WTC11 (cell line): ENCODE measurements around the gene PHF11. TPM values are rescaled to one million over a fixed set of nuclear protein-coding genes. Genes with fewer than 3 reads are reported as not detected.

ENCODE experiments used
- ATAC-seq: fragments of 200-7000 bp; cut with Tn5 transposase; 2 replicates; pipeline ENCODE4 v1.10.0; 2021; ENCODE audit warnings: mild to moderate bottlenecking, moderate library complexity
- CTCF ChIA-PET: fragments of 300-600 bp; sonication (Branson Sonifier 250); formaldehyde crosslinking; loops from one replicate; lab custom pipeline; 2021; ENCODE audit warnings: antibody characterized with exemption; lab: Charles Lee
- POLR2A ChIA-PET: fragments of 350-600 bp; sonication (Branson Sonifier 250); formaldehyde crosslinking; loops from one replicate; lab custom pipeline; 2021; ENCODE audit warnings: antibody characterized with exemption; lab: Charles Lee
- DNase-seq: peaks from one replicate; pipeline ENCODE4 v3.0.0; 2021; ENCODE audit warnings: low spot score
- H3K27ac Mint-ChIP-seq: 2 replicates; pipeline ENCODE4 v1.8.0; 2021; ENCODE audit warnings: mixed read lengths
- H3K27me3 Mint-ChIP-seq: 2 replicates; pipeline ENCODE4 v1.8.0; 2021; ENCODE audit warnings: low read depth, mild to moderate bottlenecking, moderate library complexity, mixed read lengths
- H3K36me3 Mint-ChIP-seq: 2 replicates; pipeline ENCODE4 v1.8.0; 2021; ENCODE audit warnings: mixed read lengths
- H3K4me1 Mint-ChIP-seq: 2 replicates; pipeline ENCODE4 v1.8.0; 2022; ENCODE audit warnings: mixed read lengths
- H3K4me3 Mint-ChIP-seq: 2 replicates; pipeline ENCODE4 v1.8.0; 2021; ENCODE audit warnings: mild to moderate bottlenecking, moderate library complexity, mixed read lengths
- H3K9me3 Mint-ChIP-seq: 2 replicates; pipeline ENCODE4 v1.8.0; 2021; ENCODE audit warnings: mixed read lengths
- CDX4 ChIP-seq: fragments of 250-450 bp; sonication (Bioruptor Pico); IDR thresholded peaks from 2 replicates; pipeline ENCODE4 v1.9.0; 2021; ENCODE audit warnings: moderate library complexity, mild to moderate bottlenecking, inconsistent platforms, borderline replicate concordance
- E2F5 ChIP-seq: sonication (generic); formaldehyde crosslinking; IDR thresholded peaks from 2 replicates; pipeline ENCODE4 v1.8.1; 2022; ENCODE audit warnings: mild to moderate bottlenecking, moderate library complexity, missing genetic modification reagents
- ERG ChIP-seq: fragments of 250-450 bp; sonication (Bioruptor Pico); IDR thresholded peaks from 2 replicates; pipeline ENCODE4 v1.8.0; 2021; ENCODE audit warnings: mild to moderate bottlenecking
- FOXP1 ChIP-seq: sonication (generic); formaldehyde crosslinking; IDR thresholded peaks from 2 replicates; pipeline ENCODE4 v1.8.0; 2022; ENCODE audit warnings: missing genetic modification reagents, mild to moderate bottlenecking, moderate library complexity, borderline replicate concordance
- GABPB1 ChIP-seq: sonication (generic); formaldehyde crosslinking; IDR thresholded peaks from 2 replicates; pipeline ENCODE4 v1.8.1; 2023; ENCODE audit warnings: mild to moderate bottlenecking, missing genetic modification reagents
- GTF2I ChIP-seq: fragments of 250-450 bp; sonication (Bioruptor Pico); conservative IDR thresholded peaks from 2 replicates; pipeline ENCODE4 v1.4.0; 2021; ENCODE audit warnings: mild to moderate bottlenecking
- HMGXB4 ChIP-seq: sonication (generic); formaldehyde crosslinking; IDR thresholded peaks from 2 replicates; pipeline ENCODE4 v1.8.1; 2023; ENCODE audit warnings: mild to moderate bottlenecking, moderate library complexity, missing genetic modification reagents
- IRF2 ChIP-seq: sonication (generic); formaldehyde crosslinking; IDR thresholded peaks from 2 replicates; pipeline ENCODE4 v1.8.0; 2022; ENCODE audit warnings: low read depth, missing genetic modification reagents, borderline replicate concordance
- NFE2L1 ChIP-seq: sonication (generic); formaldehyde crosslinking; IDR thresholded peaks from 2 replicates; pipeline ENCODE4 v1.8.1; 2023; ENCODE audit warnings: missing genetic modification reagents
- PRRX2 ChIP-seq: fragments of 250-450 bp; sonication (Bioruptor Pico); IDR thresholded peaks from 2 replicates; pipeline ENCODE4 v1.8.0; 2021; ENCODE audit warnings: mild to moderate bottlenecking
- SP1 ChIP-seq: sonication (generic); formaldehyde crosslinking; conservative IDR thresholded peaks from 2 replicates; pipeline ENCODE4 v1.8.1; 2022; ENCODE audit warnings: missing genetic modification reagents
- TP53 ChIP-seq: sonication (generic); formaldehyde crosslinking; IDR thresholded peaks from 2 replicates; pipeline ENCODE4 v1.8.1; 2023; ENCODE audit warnings: mild to moderate bottlenecking, missing genetic modification reagents
- ZBTB43 ChIP-seq: sonication (generic); formaldehyde crosslinking; IDR thresholded peaks from 2 replicates; pipeline ENCODE4 v1.8.1; 2023; ENCODE audit warnings: mild to moderate bottlenecking, missing genetic modification reagents
- ZMAT4 ChIP-seq: fragments of 250-450 bp; sonication (Bioruptor Pico); IDR thresholded peaks from 2 replicates; pipeline ENCODE4 v1.9.0; 2021; ENCODE audit warnings: mild to moderate bottlenecking
- ZNF532 ChIP-seq: fragments of 250-450 bp; sonication (Bioruptor Pico); IDR thresholded peaks from 2 replicates; pipeline ENCODE4 v1.9.0; 2021; ENCODE audit warnings: mild to moderate bottlenecking, borderline replicate concordance
- ZNF671 ChIP-seq: fragments of 250-450 bp; sonication (Bioruptor Pico); IDR thresholded peaks from 2 replicates; pipeline ENCODE4 v1.8.0; 2021; ENCODE audit warnings: mild to moderate bottlenecking
- total RNA-seq: library from RNA; stranded (reverse); gene quantifications from 3 replicates; pipeline ENCODE4 v1.2.3, GENCODE V29; 2021

PHF11 gene
- total RNA-seq, 1 experiment from 2014 or later = 9.3 TPM

- no peak for TF ChIP-seq HMGXB4 (CRISPR knock-in tag)
These were observed 36.8 kb downstream of the PHF11 start (continued) for GRCh38 chr13:49532593-49532992.

GRCh38 chr13:49533011-49533410 is 37.3 kb downstream of the PHF11 start:
- ChIA-PET CTCF (no interaction called here), POLR2A (no interaction called here)
- no peaks in the 10 kb centered on the region for H3K9me3 Mint-ChIP-seq
- H3K27ac Mint-ChIP-seq = no peak overlapping the region
- no peak overlapping the region for H3K4me3 Mint-ChIP-seq
- peaks cover 11% of the 10 kb centered on the region; the same call in 1 of the 2 replicates for H3K36me3 Mint-ChIP-seq
- TF ChIP-seq SP1 (CRISPR knock-in tag) (no peak), ZNF532 (CRISPR knock-in tag) (no peak), NFE2L1 (no peak), GTF2I (no peak), FOXP1 (CRISPR knock-in tag) (no peak), IRF2 (no peak), TP53 (CRISPR knock-in tag) (no peak), GABPB1 (no peak), PRRX2 (CRISPR knock-in tag) (no peak), ZMAT4 (CRISPR knock-in tag) (no peak), ZNF671 (CRISPR knock-in tag) (no peak), CDX4 (CRISPR knock-in tag) (no peak), ZBTB43 (CRISPR knock-in tag) (no peak), ERG (CRISPR knock-in tag) (no peak), E2F5 (CRISPR knock-in tag) (no peak)
- no peak for DNase-seq
- no peaks in the 10 kb centered on the region for H3K27me3 Mint-ChIP-seq
- ATAC-seq = no peak
- H3K4me1 Mint-ChIP-seq = no peaks in the 10 kb centered on the region
